B cell (primary cell): ENCODE results near the gene HMGCS1.

ENCODE experiments used
- EZH2 ChIP-seq: IDR thresholded peaks from 2 replicates; pipeline ENCODE4 v1.6.1; 2012; ENCODE audit warnings: borderline replicate concordance, low read depth, mild to moderate bottlenecking, moderate library complexity, low read length; ENCODE audit not compliant: insufficient read depth, poor library complexity, severe bottlenecking
- TF ChIP-seq, protein P1 (sequence below): fragments of 200-600 bp; IDR thresholded peaks from one replicate; pipeline ENCODE4 v1.8.0; 2022; ENCODE audit warnings: antibody characterized with exemption, mild to moderate bottlenecking

DNA sequence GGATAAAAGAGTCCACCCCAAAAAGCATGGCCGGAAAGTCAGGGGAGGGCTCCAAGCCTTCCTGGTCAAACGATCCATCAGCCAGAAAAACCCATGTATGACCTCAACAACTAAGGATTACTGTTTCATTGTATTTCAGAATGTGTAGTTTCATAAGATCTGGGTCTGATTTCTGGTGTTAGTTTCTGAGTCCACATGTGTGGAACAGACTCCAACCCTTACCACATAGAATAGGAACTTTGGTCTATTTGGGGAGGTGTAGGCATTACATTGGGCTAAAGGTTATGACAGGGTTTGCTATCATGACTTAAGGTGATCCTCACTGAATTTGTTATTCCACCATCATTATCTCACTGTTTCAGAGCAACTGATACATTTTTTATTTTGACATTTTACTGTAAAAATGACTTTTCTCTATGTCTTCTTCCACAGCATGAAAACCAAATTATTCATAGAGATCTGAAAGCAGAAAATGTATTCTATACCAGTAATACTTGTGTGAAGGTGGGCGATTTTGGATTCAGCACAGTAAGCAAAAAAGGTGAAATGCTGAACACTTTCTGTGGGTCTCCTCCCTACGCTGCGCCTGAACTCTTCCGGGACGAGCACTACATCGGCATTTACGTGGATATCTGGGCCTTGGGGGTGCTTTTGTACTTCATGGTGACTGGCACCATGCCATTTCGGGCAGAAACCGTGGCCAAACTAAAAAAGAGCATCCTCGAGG is 33.5 kb downstream of the HMGCS1 start:
- TF ChIP-seq, protein P1, sequence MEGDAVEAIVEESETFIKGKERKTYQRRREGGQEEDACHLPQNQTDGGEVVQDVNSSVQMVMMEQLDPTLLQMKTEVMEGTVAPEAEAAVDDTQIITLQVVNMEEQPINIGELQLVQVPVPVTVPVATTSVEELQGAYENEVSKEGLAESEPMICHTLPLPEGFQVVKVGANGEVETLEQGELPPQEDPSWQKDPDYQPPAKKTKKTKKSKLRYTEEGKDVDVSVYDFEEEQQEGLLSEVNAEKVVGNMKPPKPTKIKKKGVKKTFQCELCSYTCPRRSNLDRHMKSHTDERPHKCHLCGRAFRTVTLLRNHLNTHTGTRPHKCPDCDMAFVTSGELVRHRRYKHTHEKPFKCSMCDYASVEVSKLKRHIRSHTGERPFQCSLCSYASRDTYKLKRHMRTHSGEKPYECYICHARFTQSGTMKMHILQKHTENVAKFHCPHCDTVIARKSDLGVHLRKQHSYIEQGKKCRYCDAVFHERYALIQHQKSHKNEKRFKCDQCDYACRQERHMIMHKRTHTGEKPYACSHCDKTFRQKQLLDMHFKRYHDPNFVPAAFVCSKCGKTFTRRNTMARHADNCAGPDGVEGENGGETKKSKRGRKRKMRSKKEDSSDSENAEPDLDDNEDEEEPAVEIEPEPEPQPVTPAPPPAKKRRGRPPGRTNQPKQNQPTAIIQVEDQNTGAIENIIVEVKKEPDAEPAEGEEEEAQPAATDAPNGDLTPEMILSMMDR, result no peak
- TF ChIP-seq EZH2, result no peak
